K562 treated with DMSO at 1 percent for 12 hours (cell line): ENCODE results near the gene F13A1. TPM values are rescaled to one million over a fixed set of nuclear protein-coding genes. Genes with fewer than 3 reads are reported as not detected.

Experiments
- total RNA-seq: library from RNA; unstranded; fragments of 300-600 nt; gene quantifications from 2 replicates; pipeline ENCODE4 v1.2.3, GENCODE V29; 2022; ENCODE audit not compliant: insufficient read depth

The F13A1 gene
- not detected in 2 replicates for total RNA-seq

GRCh38 chr6:6319952-6320811 lies at the start of gene F13A1:
F13A1 (minus strand) TSS chr6:6320662; CDS start chr6:6318664, 1,998 bp downstream.

